HG02973 (cell line): Measurements from ENCODE around the gene KMO.

ENCODE experiments used
- ATAC-seq: cut with Tn5 transposase; IDR thresholded peaks from one replicate; pipeline ENCODE4 v1.9.1; 2021; ENCODE audit warnings: moderate library complexity; ENCODE audit not compliant: unreplicated experiment

KMO gene

GRCh38 chr1:241532162-241532531, at the start of gene KMO:
Gene KMO (plus strand): TSS chr1:241532378. CDS start chr1:241532445, 67 bp downstream.
- ATAC-seq = peak; percentile 26

GRCh38 chr1:241482761-241483250, 49.4 kb upstream of the KMO start:
- no peak for ATAC-seq

DNA sequence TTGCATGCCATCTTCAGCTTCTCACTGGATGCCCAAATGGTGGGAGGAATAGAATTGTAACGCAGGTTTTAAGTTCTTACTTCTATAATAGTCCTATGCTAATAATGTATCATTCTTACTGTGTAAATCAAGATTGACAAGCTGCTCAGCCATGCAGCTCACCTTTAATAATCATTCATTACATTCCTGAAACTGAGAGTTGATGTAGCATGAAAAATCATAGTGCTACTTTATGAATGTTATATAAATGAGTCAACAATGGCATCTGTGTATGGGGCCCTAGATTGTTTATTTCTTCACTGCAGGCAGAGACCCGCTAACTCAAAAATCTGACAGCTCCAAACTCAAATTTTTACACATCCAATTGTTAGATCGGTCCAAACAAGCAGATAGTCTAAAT, 47.0 kb upstream of the KMO start:
- peak; percentile 80 for ATAC-seq

GRCh38 chr1:241485554-241485992, 46.6 kb upstream of the KMO start:
- peak; percentile 54 for ATAC-seq

GRCh38 chr1:241488739-241489138, 43.4 kb upstream of the KMO start:
- no peak for ATAC-seq

DNA sequence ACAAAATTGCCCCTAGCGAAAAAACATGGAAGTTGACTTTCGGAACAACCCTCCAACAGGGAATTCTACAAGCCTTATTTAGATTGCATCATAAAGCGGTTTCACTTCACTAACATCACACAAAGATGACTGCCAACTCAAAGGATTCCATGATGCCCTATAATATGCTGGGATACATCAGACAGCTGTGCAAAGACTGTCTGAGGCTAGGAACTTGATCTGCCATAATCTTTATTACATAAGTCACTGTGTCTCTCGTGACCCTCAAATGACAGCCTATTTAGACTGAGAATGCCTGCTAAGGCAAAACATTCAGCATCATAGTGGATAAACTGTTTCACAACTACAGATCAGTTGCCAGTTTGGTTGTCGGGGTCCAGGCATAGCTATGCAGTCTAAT, 36.4 kb upstream of the KMO start:
- ATAC-seq = no peak

DNA sequence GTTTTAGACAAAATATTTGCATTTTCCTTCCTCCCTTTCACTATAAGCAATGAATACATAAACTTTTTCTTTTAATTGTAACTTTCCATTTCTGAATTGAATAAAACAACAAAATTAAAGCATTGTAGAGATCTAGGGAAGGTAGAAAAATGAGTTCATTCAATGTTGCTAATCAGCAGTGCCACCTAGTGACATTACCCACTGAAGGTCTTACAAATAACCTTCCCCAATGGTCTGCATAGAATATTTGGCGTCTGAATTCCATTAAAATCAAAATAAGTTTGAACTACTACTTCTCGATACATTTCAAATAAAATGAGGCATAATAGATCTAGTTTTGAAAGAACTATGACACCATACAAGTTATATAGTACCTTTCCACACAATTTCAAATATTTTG, 32.3 kb upstream of the KMO start:
- ATAC-seq = no peak

DNA sequence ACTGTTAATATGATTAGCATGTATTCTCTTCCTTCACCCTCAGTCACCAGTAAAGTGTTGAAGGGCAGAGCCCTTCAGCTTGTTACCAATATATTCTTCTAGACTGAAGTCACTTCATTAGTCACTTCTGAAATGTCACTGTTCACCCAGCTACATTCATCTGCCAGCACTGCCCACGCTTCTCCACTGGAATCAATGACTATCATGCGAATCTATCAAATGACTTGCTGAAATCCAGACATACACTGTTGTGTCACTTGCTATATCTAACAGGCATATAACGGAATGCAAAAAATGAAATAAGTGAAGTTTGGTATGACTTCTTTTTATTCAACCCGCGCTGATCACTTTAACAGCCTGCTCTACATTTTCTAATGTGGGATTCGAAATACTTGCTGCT, 28.7 kb upstream of the KMO start:
- no peak for ATAC-seq

DNA sequence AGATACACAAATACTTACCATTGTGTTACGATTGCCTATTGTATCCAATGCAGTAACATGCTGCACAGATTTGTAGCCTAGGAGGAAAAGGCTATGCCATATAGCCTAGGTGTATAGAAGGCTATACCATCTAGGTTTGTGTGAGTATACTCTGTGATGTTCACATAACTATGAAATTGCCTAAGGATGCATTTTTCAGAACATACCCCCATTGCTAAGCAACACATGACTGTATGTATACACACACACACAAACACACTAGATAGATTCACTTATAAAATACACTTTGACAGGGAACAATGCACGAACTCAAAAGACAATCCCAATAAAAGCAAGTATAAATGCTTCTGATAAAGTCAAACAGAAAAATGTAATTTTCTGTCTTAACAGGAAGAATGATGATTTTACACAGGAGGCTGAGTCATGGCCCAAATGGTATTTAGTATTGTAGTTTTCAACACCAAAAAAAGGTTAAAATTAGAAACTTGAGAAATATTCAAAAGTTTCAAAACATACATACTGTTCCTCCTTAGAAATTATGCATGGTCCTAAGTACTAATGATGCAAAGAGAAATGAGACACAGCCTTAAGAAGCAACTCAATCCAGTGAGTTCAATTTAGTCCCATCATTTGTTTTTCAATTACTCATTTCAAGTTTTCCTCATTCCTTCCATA, 24.9 kb upstream of the KMO start:
- no peak for ATAC-seq

GRCh38 chr1:241513378-241513777, 18.8 kb upstream of the KMO start:
- ATAC-seq = no peak

DNA sequence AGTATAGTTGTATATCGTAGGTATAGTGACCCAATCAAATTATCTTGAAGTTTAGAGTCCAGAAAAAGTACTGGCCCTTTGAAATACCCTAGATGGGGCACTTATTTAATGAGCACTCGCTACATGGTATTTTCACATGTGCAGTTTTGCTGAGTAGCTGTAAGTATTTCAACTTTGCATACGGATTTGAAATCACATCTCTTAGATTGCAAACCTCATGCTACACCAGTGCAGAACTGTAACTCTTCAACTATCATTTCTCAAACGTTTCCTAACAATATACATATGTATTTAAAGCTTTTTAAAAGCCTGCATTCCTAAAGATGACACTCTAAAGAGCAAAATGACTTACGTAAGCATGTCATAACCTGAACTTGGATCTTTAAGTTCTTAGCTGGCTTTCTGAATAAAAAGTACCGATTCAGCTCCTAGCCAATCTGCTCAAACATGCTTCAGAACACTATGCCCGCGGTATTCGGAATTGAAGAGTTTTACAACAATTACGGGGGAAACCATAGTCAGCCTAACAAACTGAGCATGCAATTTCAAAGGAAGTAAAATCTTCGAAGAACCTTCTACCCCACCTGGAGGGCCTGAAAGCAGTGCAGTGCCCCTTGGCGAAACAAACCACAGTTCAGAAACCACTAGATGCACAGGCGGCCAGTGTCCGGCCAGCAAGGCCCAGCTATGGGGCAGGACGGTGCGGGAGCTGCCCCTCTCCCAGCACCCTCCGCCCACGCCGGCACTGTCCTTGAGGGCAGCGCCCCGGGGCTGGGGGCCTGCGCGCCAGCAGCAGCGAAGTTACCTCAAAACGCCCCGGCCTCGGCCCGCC, 13.5 kb upstream of the KMO start:
- peak; percentile 29 for ATAC-seq

- ATAC-seq = peak; percentile 97
Measured at GRCh38 chr1:241519308-241520079, 12.7 kb upstream of the KMO start, which contains the start of gene FH. Gene FH (minus strand): TSS chr1:241519755. CDS start chr1:241519722, 33 bp downstream.

GRCh38 chr1:241520080-241520465, 12.1 kb upstream of the KMO start:
- ATAC-seq = no peak

- no peak for ATAC-seq
Measured at GRCh38 chr1:241521718-241522117, 10.5 kb upstream of the KMO start.

- ATAC-seq = no peak
Measured at GRCh38 chr1:241525026-241525425, 7.2 kb upstream of the KMO start.

DNA sequence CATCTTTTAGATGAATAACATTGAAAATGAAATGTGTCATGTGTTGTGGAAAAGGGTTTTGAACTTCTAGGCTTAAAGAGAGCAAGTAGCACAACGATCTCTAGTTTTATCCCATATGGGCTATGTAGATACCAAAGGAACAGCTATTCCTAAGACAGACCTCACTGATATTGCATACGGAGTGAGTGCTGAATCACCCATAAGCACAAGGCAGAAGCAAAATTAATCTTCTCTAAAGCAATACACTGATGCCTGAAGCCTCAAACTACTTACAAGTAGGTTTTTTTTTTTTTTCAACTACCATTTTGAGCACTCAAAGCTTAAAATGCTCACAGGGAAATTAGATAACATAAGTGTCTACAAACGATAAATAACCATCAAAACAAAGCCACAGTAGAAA, 5.0 kb upstream of the KMO start:
- ATAC-seq = no peak

DNA sequence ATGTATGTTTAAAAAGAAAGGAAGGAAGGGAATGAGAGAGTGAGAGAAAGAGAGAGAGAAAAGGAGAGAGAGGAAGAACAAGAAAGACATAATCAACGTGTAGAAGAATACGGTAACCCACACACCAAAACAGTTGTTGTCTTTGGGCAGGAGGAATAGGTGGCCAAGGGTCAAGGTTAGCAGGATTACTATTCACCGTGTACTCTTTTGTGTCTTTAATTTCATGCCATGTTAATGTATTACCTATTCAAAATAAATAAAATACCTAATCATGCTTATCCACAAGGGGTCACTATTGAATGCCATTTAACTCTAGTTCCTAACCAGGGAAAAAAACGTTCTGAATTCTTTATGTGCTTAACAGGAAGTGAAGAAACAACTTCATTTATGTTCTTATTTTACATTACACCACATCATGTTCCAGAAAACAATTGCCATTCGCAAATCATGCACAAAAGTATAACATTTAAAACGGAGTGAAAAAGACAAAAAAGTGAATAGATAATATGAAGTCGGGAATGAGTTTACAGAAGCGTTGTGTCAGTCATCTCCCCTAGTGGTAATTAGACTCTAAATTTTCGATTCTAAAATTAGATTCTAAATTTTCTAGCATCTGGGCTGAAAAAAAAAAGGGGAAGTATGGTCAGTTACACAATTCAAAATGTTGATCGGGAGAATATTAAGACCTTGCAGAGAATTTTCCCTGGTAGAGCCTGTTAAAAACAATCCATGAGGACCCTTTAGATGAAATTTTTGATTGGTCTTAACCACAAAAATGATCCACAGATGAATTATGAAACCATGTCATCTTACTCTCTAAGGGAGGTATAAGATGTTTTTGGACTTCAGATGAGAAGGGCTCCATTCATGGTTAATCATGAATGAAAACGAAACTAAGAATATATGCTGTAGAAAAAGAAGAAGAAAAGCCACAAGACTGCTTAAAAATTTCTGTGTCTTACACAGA, 700 bp upstream of the KMO start:
- peak; percentile 63 for ATAC-seq

DNA sequence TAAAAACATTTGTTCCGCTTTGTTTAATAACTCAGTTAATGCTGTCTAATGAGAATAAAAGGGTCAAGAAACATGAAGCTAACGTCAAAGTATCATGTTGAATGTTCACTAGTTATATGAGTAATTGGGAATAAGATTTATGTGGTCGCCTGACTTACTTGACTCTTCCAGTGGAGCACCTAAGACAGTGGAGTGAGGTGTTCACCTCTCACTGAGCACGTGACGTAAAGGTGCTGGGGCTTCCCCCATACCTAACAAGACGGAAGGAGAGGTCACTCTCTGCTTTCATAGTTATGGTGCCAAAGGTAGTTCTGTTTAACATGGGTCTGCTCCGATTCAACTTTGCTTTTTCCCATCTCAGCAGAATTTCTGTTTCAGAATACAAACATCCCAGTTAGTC, 686 bp downstream of the KMO start:
- peak; percentile 62 for ATAC-seq

GRCh38 chr1:241533326-241534115, 1.3 kb downstream of the KMO start:
- ATAC-seq = no peak
